GM15510 (cell line): Measurements from ENCODE around the gene PFKFB1.

Experiments
- POLR2A ChIP-seq: IDR thresholded peaks from 3 replicates; pipeline ENCODE4 v1.6.1; 2011; ENCODE audit warnings: borderline replicate concordance; ENCODE audit not compliant: insufficient read length; ENCODE audit errors: extremely low read depth

The PFKFB1 gene

DNA sequence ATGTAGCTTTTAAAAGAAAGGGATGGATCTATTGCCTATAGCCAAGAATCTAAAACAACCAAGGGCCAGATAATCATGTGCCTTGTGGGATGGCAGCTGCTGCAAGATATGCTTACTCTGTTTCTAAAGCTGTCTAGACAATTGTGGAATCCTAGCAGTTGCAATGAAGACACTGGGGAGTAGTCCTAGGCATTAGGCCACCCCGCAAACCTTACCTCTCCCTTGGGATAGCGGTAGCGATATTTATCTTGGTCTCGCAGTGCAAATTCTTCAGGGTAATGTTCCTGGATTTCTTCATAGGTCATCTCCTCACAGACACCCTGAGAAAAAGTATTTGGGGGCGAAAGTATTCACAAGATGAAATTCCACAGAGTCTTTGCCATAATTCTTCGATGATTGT lies 48.8 kb downstream of the PFKFB1 start:
- TF ChIP-seq POLR2A = no peak

DNA sequence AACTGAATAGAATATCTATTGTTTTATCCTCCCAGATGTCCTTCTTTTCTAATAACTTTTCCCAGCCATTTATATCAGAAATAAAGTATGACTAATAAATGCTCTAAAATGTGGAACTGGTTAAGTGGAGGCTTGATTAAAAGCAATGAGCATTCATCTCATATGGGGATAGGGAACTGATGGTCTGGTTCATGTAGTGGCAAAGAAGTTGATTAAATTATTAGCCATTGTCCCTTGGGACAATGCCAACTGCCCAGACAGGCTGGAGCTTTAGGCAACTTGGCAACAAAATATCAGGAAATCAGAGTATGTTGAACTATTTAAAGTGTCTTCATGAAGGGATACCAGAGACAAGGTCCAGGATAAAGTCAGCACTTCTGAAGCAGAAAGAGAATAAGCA lies 49.2 kb downstream of the PFKFB1 start:
- no peak for TF ChIP-seq POLR2A

DNA sequence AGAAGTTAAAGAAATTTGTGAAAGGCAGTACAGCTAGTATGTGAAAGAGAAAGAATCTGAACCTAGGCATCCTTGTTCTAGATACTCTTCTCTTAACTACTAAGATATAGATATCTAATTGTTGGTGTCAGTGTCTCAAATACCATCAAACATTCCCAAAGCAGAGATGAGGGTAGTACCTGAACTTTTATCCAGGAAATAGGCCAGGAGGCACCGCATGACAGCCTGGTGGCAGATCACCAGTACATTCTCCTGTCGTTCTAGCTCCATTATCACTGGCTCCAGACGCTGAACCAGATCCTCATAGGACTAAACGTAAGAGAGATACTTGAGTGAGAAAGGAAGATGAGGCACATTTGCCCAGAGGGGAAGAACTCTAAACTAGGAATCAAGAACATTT lies 56.6 kb downstream of the PFKFB1 start:
- TF ChIP-seq POLR2A = no peak

DNA sequence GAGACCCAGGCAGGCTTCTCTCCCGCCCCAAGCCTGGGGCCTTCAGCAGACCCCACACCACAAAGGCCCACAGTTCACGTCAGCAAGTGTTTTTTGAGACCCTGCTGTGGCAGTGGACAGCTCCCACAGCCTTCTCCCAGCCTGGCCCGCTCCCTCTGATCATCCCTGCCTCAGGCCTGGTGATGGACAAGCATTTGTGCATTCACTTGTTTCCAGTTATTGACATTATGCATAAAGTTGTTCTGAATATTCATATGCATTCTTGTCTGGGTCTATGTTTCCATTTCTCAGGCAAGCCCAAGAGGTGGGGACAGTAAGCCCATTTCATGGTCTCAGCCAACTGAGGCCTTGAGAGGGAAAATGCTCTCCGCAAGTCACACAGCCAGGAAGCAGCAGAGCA lies 58.7 kb downstream of the PFKFB1 start:
- no peak for TF ChIP-seq POLR2A

DNA sequence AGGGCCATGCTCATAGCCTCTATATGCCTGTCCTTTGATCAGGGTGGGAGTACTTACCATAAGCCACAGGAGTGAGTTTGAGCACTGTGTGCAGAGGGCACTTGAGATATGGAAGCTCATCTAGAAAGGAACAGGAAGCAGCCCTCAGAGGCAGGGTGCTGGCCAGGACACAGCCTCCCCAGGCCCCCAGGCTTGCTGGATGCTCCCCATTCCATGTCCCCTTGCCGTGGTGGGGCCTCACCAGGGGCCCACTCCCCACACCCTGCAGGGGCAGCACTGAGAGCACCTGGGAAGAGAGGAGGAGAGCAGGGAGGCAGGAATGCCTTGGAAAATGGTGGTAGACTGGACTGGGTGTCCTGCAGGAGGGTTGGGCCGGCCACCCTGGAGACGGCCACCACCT lies 59.1 kb downstream of the PFKFB1 start:
- TF ChIP-seq POLR2A = no peak

DNA sequence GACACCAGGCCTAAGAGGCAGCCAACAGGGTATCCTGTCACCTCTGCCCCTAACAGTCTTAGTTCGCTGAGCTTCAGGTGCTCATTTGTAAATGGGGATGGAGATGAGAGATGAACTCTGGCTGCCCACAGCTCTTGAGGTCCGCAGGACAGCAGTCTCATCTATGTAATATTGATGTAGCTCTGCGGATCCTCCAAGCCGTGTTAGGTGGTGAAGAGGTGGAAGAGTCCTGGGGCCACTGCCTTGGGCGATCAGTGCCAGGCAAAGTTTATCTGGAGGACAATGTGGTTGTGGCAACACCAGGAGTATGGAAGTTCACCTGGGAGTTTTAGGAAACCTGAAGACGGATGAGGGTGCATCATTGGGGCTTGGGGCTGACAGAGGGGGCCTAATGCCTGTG lies 59.9 kb downstream of the PFKFB1 start:
- no peak for TF ChIP-seq POLR2A

DNA sequence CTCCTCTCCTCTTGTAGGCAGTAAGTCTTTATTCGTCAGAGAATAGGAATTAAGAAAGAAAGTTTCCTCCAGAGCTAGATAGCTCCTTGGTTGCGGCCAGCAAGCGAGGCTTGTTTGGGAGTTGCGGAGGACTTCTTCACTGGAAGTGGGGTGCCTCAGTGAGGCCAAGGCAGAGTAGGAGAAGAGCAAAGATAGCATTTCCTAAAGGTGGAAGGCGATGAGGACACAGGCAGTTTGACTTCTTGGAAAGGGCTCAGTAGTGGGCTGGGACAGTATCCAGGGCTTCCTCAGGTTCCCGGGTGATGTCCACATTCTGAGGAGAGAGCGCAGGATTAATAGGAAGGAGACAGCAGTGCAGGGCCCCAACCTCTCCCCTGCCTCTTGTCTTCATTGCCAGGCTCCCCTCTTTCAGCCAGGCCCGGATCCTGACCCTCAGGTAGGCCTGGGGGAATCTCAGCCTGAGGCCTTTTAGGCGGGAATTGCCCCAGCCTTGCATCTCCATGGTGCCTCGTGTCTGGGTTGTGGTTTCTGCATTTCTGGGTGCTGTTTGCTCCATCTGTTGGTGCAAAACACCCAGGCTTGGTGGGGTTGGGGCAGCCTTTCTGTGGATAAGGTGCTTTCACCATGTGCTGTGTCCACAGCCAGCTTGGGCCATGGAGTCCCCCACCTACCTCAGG lies 60.7 kb downstream of the PFKFB1 start:
- no peak for TF ChIP-seq POLR2A

DNA sequence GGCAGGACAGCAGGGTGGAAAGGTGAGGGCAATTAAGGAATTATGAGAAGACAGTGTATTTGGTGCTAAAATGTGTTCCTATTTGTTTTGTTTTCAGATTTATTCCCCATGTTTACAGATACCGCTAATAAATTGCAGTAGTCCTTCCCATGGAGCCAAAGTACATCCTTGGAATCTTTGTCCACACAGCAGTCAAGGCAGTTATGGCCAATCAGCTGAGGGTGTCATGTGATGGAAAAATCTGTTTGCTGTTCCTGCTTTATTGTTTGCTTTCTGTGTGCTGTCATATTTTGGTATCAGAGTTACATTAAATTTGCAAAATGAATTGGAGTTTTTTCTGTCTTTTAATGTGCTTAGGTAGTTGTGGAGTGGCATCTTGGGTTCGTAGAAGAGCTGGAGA lies 62.9 kb downstream of the PFKFB1 start:
- TF ChIP-seq POLR2A = no peak

DNA sequence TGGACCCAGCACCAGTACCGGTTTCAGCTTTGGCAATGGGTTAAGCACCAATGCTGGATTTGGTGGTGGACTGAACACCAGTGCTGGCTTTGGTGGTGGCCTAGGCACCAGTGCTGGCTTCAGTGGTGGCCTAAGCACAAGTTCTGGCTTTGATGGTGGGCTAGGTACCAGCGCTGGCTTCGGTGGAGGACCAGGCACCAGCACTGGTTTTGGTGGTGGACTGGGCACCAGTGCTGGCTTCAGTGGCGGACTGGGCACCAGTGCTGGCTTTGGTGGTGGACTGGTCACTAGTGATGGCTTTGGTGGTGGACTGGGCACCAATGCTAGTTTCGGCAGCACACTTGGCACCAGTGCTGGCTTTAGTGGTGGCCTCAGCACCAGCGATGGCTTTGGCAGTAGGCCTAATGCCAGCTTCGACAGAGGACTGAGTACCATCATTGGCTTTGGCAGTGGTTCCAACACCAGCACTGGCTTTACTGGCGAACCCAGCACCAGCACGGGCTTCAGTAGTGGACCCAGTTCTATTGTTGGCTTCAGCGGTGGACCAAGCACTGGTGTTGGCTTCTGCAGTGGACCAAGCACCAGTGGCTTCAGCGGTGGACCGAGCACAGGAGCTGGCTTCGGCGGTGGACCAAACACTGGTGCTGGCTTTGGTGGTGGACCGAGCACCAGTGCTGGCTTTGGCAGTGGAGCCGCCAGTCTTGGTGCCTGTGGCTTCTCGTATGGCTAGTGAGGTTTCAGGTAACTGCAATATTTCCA lies 63.5 kb downstream of the PFKFB1 start:
- TF ChIP-seq POLR2A = no peak

DNA sequence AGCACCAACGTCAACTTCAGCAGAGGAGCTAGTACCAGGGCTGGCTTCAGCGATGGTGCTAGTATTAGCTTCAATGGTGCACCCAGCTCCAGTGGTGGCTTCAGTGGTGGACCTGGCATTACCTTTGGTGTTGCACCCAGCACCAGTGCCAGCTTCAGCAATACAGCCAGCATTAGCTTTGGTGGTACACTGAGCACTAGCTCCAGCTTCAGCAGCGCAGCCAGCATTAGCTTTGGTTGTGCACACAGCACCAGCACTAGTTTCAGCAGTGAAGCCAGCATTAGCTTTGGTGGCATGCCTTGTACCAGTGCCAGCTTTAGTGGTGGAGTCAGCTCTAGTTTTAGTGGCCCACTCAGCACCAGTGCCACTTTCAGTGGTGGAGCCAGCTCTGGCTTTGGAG lies 65.1 kb downstream of the PFKFB1 start:
- TF ChIP-seq POLR2A = no peak

DNA sequence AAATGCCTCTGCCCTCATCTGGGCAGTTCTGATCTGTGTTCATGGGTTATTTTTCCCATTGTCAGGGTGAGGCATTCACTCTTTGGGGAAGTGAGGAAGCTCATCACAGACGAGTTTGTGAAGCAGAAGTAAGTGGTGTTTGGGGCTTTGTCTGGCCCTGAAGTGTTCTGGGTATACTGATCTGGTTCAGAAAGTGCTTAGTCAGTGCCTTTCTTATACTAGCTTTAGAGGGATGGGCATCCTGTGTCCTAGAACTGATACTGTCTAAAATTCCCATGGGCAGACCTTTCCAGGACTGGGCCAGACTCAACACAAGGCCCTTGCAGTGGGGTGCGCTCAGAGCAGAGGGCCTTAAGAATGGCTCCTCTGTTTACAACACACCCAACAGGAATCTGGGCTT lies 67.0 kb downstream of the PFKFB1 start:
- TF ChIP-seq POLR2A = no peak

DNA sequence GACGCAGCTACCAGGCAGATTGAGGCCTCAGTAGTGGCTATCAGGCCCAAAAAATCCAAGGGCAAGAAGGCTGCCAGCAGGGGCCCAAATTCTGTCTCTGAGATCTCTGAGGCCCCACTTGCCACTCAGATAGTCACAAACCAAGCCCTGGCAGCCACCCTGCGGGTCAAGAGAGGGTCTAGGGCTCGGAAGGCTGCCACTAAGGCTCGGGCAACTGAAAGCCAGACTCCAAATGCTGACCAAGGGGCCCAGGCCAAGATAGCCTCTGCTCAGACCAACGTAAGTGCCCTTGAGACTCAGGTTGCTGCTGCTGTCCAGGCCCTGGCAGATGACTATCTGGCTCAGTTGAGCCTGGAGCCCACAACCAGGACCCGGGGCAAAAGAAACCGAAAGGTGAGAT lies 70.6 kb downstream of the PFKFB1 start:
- TF ChIP-seq POLR2A = no peak

DNA sequence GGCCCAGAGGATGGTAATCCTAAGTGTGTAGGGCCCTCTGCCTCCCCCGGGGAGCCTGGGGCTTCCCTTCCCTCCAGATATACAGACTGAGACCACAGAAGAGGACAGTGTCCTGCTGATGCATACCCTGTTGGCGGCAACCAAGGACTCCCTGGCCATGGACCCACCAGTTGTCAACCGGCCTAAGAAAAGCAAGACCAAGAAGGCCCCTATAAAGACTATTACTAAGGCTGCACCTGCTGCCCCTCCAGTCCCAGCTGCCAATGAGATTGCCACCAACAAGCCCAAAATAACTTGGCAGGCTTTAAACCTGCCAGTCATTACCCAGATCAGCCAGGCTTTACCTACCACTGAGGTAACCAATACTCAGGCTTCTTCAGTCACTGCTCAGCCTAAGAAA lies 71.4 kb downstream of the PFKFB1 start:
- no peak for TF ChIP-seq POLR2A

DNA sequence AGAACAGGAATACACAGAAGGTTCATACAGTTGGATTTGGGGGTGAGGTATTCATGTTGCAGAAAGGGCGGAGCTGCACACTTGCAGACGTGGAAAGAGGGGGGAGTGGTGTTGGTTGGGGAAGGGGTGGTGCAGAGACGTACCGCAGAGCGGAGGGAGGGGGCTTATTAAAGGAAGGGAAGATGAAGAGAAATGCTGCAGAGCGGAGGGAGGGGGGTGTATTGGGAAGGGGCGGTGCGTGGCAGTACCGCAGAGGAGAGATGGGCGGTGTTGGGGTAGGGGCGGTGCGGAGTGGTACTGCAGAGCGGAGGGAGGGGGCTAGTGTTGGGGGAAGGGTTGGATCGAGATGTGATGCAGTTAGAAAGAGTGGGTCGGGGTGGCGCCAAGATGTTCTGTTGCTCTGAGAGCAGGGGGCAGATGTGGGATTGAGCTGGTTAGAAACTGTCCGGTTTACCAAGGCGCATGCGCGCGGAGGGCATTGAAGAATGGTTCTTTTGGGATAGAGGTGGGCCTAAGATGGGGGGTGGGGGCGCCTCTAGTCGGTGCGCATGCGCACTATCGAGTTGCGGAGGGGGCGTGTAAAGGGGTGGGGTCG lies 72.5 kb downstream of the PFKFB1 start:
- no peak for TF ChIP-seq POLR2A

DNA sequence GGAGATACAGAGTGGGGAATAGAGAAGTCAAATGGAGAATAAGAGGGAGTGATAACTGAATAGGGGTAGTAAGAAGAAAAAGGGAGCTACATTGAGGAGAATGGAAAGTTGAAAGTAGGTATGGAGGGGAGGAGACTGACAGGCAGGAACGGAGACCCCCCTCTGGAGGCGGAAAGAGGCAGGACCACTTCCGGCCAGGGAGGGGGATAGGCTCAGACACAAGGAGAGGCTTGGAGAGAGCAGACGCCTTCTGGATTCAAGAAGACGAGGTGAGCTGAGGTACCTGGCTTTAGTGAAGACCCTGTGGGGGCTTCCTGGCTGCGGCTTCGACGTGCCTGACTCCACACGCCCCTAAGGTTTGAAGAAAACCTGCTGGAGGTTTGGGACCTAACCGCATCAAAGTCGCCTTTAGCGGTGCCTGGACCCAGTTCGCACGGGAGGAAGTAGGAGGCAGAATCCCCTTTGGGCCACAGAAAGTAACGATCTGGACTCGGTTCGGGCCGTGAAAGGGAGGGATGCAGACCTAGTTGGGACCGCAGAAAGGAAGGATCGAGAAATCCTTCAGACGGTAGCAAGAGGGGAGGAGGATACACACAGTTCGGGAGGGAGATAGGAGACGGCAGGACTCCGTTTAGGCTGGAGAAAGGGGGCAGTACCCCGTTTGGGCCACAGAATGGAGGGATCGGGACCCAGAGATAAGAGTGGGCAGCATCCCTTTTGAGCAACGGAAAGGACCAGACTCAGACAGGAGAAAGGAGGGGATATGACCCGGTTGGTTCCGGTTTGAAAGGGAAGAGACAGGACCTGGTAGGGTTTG lies 73.2 kb downstream of the PFKFB1 start, which contains the start of gene TRO:
Gene TRO (plus strand): TSS at position 215 of the 817 bp plus-strand sequence. CDS start 1,423 bp downstream, outside the sequence.
- no peak for TF ChIP-seq POLR2A
